Tongue (tissue), 2 donors: Measurements from ENCODE around the gene TMEM35A. TPM values are rescaled to one million over a fixed set of nuclear protein-coding genes. Genes with fewer than 3 reads are reported as not detected.
A peak's percentile ranks its signal among the peaks of the same experiment; 100 is the strongest.
"Not testable (repeated sequence)": the region's sequence is repeated elsewhere in the genome, so short reads cannot be mapped to it uniquely, and the experiment has no call there.

Experiments
- DNase-seq: peaks from one replicate; pipeline ENCODE4 v3.0.0-alpha.2; 2015
- total RNA-seq: library from RNA; depleted of rRNA; stranded (reverse); fragments of >200 nt; gene quantifications from one replicate; pipeline ENCODE4 v1.2.3, GENCODE V29; 2014

The TMEM35A gene
- 1.7 TPM for total RNA-seq

- DNase-seq: peak; percentile 53
Observed at GRCh38 chrX:101078716-101079598, at the start of gene TMEM35A. TMEM35A (plus strand) TSS chrX:101078879; CDS start chrX:101079003, 124 bp downstream.

- DNase-seq: no peak
Observed at GRCh38 chrX:101029665-101030064, 49.0 kb upstream of the TMEM35A start.

- no peak for DNase-seq
Observed at GRCh38 chrX:101037231-101037630, 41.4 kb upstream of the TMEM35A start.

GRCh38 chrX:101040197-101040596 is 38.5 kb upstream of the TMEM35A start:
- no peak for DNase-seq

GRCh38 chrX:101051153-101051548 is 27.5 kb upstream of the TMEM35A start:
- DNase-seq: no peak

GRCh38 chrX:101051549-101052302 is 27.0 kb upstream of the TMEM35A start, which contains the start of gene TRMT2B:
TRMT2B (minus strand) TSS chrX:101052111; CDS start chrX:101042289, 9,822 bp downstream.
- peak; percentile 80 for DNase-seq

GRCh38 chrX:101056551-101056950 is 22.1 kb upstream of the TMEM35A start:
- not testable (repeated sequence) for DNase-seq

GRCh38 chrX:101057093-101057714 is 21.5 kb upstream of the TMEM35A start:
- no peak for DNase-seq

- DNase-seq: no peak
Observed at GRCh38 chrX:101062176-101062575, 16.5 kb upstream of the TMEM35A start.

GRCh38 chrX:101071582-101071981 is 7.1 kb upstream of the TMEM35A start:
- DNase-seq: no peak

GRCh38 chrX:101079736-101080270 is 1.1 kb downstream of the TMEM35A start:
- DNase-seq: peak; percentile 1

GRCh38 chrX:101080326-101081124 is 1.8 kb downstream of the TMEM35A start:
- no peak for DNase-seq

GRCh38 chrX:101081231-101081630 is 2.6 kb downstream of the TMEM35A start:
- no peak for DNase-seq

- no peak for DNase-seq
Observed at GRCh38 chrX:101091817-101092216, 13.1 kb downstream of the TMEM35A start.

- DNase-seq: peak; percentile 96
Observed at GRCh38 chrX:101097546-101098453, 19.1 kb downstream of the TMEM35A start, which contains the start of gene CENPI. CENPI (plus strand) TSS chrX:101098204; CDS start chrX:101101071, 2,867 bp downstream.

GRCh38 chrX:101108284-101108683 is 29.6 kb downstream of the TMEM35A start:
- no peak for DNase-seq

GRCh38 chrX:101117701-101118100 is 39.0 kb downstream of the TMEM35A start:
- DNase-seq: peak; percentile 5

- no peak for DNase-seq
Observed at GRCh38 chrX:101136235-101136634, 57.6 kb downstream of the TMEM35A start.
